Measurements from ENCODE around the gene TSSK3.

TSSK3 gene

DNA sequence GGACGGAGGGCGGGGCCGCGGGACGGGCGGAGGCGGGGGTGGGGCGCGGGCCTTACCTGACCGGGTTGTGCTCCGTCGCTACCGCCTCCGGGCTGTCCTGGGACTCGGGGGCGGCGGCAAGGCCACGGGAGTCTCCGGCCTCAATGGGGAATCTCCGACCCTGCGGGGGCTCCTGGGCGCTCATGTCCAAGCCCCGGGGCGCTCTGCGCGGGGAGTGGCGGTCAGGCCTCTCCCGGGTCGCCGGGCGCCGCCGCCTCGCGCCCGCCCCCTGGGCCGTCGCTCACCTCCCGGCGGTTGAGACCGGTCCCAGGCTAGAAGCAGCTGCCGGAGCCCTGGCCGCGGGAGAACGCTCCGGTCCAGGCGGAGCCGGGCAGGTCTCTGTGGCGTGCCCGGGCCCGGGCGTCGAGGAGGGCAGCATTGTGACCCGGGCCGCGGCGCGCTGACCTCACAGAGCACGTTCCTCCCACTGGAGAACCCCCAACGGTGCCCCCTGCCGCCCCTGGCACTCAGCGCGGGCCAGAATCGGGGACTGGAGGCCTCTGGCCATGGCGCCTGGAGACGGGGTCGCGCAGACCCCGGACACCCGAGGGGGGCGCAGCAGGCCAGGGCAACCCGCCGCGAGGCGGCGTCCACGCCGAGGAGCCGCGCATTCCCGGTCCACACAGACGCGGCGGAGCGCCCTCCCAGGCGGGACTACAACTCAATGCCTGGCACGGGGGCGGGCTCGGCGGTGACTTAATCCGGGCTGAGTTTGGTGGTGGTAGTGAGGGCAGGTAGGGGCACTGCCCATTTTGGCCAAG lies 465 bp upstream of the TSSK3 start:
- in situ Hi-C loops (cut with MboI; ENCODE audit: low sequenced_read_pairs): no loop called here

DNA sequence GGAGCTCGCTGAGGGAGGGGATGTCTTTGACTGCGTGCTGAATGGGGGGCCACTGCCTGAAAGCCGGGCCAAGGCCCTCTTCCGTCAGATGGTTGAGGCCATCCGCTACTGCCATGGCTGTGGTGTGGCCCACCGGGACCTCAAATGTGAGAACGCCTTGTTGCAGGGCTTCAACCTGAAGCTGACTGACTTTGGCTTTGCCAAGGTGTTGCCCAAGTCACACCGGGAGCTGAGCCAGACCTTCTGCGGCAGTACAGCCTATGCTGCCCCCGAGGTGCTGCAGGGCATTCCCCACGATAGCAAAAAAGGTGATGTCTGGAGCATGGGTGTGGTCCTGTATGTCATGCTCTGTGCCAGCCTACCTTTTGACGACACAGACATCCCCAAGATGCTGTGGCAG lies 1.4 kb downstream of the TSSK3 start:
- in situ Hi-C loops (cut with MboI; ENCODE audit: low sequenced_read_pairs): no loop called here

DNA sequence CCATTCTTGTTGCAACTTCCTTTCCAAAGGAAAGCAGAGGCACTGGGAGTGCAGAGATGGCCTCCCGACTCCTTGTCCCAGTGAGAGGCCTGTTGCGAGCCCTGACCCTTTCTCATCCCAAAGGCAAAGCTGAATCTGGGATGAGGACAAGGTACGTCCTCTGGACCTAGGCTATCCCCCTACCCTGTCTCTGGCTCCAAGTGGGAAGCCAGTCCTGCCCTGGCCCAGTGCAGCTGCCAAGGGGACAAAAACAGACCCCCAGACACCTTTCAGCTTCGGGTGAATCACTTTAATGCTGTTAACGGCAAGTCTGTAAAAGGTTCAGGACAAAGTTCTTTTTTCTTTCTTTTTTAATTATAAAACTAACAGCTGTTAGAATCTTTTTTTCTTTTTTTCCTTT lies 2.5 kb downstream of the TSSK3 start:
- in situ Hi-C loops (cut with MboI; ENCODE audit: low sequenced_read_pairs): no loop called here

DNA sequence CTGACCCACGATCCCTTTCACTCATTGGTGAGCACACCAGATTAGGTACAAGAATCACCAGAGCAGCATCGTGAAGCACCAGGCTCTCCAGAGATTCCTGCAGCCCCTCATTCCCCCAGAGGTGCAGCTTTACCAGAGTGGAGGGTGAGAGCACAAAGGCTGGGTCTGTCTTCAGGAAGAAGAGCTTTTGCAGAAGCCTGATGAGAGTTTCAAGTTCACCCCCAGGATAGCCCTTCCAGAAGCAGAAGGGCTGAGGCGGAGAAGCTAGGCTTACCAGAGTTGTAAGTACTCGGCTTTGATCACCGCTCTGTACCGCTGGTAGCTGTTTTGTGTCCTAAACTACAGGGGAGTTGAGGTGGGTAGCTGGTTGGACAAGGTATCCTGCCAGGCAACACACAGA lies 3.1 kb downstream of the TSSK3 start:
- in situ Hi-C loops (cut with MboI; ENCODE audit: low sequenced_read_pairs): no loop called here

DNA sequence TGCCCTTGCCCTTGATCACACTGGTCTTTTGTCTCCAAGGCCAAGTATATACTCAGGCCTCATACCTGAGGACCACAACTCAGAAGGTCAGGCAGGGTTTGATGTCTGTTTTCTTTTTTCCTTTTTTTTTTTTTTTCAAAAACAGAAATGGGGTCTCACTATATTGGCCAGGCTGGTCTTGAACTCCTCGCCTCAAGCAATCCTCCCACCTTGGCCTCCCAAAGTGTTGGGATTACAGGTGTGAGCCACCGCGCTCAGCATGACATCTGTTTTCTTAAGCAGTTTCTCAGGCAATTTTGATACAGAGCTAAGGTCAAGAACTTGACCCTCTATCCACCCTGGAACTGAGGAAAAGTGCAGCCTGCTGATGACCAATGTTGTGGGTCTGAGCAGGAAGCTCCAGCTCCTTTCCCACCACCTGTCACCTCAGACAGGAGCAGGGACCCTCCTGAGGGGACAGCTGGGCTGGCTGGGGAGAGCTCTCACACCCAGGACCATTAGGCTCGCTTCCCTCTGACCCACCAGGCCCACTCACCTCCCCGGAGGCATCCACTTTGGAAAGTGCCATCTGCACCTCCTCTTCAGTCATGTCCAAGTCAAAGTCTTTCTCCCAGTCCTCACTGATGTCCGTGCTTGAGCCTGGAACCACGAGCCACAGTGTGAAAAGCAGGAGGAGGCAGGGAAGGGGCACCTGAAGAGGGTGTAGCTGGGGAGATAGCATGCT lies 5.7 kb downstream of the TSSK3 start:
- in situ Hi-C loops (cut with MboI; ENCODE audit: low sequenced_read_pairs): no loop called here

DNA sequence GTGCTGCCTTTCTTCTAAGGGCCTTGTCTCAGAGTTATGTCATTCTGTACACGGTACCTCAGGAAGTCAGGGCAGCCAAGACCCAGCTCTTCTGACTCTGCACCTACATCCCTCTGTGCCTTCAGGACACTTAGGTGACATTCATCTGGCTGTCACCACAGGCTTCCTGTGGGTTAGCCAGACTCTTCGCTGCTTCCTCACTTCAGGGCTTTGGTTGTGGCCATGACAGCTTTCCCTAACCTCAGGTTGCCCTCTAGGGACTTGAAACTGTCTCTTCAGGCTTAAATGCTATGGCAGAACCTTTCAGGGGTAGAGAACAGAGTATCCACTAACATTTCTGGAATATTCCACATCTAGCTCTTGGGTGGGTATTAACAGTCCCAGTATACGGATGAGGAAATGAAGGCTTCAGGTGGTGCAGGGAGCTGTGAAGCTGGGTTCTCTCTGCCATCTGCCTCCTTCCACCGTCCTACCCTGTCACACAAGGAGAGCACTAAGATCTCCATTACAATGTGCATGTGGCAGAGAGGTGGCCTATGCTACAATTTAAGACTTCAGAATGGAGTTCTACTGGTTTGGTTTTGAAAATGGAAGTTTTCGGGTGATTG lies 9.9 kb downstream of the TSSK3 start:
- in situ Hi-C loops (cut with MboI; ENCODE audit: low sequenced_read_pairs): no loop called here

DNA sequence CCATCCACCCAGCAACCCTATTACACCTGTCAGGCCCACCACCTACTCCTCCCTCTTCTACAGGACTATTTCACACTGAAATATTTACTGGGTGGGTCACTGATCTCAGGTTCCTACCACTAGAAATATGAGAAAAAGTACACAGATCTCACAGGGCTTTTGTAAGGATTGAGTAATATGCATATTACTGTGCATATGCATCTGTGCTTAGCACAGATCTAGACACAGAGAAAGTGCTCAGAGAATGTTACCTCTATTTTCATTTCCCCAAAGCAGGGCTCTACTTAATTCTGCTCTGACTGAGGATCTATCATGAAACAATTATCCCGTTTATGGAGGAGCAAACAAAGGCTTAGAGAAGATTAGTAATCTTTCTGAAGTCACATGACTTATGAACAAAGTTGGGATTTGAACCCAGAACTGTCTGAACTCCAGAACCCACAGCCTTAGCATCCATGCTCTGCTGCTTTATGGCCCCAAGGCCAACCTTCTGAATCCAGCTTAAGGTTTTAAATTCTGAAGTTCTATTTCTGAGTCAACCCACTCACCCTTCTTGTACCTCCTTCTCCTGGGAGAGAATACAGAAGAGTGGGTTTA lies 11.8 kb downstream of the TSSK3 start:
- in situ Hi-C loops (cut with MboI; ENCODE audit: low sequenced_read_pairs): no loop called here

DNA sequence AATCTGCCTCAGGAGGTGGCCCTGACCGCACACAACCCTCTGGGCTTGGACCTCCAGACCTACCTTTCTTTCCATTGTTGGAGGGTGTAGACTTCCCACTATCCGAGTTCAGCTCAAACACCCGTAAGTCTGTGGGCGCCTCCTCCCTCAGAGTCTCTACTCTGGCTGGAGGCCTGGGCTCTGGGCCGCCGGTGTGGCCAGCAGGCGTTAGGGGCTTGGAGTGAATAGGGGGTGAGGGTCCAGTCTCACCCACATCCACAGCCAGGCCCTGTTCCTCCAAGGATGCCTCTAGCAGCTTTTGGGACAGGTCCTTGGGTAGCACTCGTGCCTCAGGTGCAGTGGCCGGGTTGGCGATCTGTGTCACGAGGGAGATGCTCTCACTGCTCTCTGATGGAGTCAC lies 13.9 kb downstream of the TSSK3 start:
- in situ Hi-C loops (cut with MboI; ENCODE audit: low sequenced_read_pairs): no loop called here

DNA sequence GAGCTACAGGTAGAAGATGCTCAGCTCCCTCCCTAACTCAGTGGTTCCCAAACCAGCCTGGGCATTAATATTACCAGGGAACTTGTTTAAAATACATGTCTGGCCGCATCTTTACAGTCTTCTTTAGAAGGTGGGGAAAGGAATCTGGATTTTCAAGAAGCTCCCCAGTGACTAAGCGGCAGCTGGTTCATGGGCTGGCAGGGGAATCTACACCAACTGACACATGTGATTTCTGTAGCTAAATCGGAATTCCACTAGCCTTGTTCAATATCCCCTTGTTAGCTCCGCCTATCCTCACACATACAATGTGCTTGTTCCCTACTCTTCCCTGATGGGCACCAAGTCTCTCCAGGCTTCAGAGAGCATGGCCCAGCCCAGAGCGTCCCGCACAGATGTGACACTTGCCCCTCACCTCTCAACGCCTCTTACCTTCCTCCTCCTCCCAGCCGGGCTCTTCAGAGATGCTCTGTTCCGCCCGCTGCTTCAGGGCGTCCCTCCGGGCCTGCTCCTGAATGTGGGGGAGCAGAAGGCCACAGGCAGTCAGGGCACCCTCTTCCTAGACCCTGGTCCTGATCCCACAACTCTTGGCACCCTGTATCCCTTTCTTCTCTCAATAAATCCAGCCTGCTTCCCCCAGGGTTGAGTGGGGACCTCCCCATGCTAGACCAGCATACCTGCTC lies 15.3 kb downstream of the TSSK3 start:
- in situ Hi-C loops (cut with MboI; ENCODE audit: low sequenced_read_pairs): no loop called here

DNA sequence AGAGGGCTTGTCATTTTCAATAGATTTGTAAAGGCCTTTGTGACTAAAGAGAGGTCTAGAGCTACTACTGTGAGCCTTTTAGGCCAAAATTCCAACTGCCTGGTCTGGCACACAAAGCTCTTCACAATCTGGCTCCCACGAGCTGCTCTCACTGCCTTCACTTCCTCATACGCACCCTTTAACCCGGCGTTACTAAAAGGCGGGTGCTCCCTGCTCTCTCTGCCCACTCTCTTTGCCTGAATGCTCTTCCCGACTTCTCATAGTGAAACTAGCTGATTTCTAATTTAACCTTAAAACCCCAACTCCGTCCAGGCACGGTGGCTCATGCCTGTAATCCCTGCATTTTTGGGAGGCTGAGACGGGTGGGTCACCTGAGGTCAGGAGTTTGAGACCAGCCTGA lies 17.7 kb downstream of the TSSK3 start:
- in situ Hi-C loops (cut with MboI; ENCODE audit: low sequenced_read_pairs): no loop called here

DNA sequence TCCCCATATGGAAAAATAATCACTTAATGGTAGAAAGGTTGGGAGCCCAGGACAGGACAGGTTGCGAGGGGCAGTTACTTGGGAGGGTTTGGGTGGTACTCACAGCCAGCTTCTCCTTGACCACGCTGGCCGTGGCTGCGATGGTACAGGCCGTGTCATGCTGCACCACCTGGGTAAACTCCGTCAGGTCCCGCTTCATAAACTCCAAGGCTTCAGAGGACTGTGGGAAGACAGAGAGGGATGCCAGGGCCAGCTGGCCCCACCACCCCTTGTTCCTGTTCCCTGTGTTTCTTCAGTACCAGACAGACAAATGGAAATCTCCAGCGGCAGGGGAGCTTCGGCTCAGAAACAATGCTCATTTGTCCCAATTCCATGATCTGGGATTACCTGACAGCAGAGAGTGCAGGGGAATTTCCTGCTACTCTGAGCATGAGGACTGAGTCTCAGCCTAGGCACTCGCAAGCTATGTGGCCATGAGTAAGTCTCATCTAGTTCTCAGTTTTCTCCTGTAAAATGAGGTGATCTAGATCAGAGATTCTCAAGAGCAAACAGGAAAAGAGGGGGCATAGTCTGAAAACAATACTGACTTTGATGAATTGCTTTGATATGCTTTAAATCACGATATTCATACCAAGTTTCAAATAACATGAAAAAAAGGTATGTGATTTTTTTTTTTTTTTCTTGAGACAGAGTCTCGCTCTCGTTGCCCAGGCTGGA lies 24.5 kb downstream of the TSSK3 start:
- in situ Hi-C loops (cut with MboI; ENCODE audit: low sequenced_read_pairs): no loop called here

DNA sequence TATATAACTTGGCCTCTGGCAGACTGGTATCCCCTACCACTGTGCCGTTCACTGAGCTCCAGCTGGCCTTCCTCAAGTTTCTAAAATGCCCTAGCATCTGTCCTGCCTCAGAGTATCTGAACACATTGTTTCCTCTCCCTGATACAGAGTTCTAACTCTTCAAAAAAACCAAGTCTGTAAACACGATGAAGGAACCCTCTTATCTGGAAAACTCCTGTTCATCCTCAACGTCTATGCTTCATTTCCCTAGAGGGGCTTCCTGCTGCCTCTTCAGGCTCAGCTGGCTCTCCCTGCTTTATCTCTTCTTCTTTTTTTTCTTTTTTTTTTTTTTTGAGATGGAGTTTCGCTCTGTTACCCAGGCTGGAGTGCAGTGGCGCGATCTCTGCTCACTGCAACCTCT lies 26.3 kb downstream of the TSSK3 start:
- in situ Hi-C loops (cut with MboI; ENCODE audit: low sequenced_read_pairs): no loop called here

DNA sequence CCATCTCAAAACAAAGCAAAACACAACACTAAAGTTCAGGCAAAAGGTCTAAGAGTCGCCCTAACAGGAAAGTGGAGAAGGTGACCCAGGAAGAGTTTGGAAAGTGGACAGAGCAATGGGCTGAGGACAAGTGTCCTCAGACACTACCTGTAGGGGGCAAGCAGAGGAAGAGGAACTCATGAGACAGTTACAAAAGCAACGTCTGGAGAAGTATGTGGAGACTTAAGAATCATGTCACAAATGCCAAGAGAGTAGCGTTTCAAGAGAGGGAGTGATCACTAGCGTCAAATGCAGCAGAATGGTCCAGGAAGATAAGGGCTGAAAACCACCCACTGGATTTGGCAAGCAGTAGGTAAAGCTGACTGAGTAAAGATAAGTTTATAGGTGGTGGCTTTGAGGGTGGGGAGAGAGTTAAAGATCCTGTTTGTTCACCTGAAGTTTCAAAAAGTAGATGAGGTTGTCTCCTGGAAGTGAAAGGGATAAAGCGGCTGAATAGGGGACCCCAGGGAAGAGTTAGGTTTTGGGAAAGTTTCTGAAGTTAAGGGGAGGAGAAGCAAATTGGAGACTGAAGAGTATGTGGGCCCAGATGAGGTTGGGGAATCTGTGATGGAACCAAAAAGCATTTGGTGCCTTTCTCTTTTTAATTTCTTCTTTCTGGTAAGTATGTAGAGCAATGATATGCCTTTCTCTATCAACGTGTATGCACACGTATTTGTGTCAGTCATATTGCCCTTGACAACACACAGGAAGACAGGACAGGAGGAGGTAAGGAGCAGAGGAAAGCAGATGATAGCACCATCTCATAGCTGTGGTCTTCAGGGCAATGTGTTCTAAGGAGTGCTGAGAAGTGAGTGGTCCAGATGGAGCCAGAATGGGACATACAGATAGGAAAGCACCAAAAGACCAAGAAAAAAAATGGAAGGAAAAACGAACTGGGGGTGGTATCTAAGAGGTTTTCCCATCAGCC lies 28.8 kb downstream of the TSSK3 start:
- in situ Hi-C loops (cut with MboI; ENCODE audit: low sequenced_read_pairs): no loop called here

DNA sequence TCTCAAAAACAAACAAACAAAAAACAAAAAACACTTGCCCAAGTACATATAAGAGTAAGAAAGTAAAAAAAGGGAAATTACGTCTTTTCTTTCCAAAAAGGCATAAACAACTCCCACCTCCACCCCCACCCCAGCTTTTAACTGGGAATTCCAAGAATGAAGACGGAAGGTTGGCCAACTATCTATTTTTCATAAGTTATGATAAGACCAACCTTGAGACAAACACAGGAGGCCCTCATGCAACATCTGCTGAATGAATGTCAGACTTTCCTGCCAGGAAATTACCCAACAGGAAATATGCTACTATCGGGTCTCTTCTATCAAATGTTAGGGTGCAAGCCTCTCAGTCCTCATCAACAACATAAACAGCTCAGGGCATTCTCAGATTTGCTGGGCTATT lies 30.0 kb downstream of the TSSK3 start:
- in situ Hi-C loops (cut with MboI; ENCODE audit: low sequenced_read_pairs): no loop called here

DNA sequence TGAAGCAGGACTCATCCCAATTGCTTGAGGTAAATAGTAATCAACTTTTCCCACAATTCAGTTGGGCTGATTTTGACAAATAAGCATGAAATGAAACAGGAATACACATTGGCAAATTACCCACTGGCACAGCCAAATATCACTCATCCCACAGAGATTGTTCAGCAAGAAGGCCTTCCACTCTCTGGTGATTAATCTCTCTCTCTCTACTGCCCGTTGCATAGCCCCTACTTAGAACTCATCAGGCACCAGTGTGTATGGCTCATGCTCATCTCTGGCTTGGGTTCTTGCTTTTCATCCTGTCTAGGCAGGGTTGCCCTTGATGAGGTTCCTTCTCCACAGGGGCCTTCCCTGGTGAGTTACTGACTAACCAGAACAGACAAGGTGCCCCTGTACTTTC lies 30.8 kb downstream of the TSSK3 start:
- in situ Hi-C loops (cut with MboI; ENCODE audit: low sequenced_read_pairs): no loop called here

DNA sequence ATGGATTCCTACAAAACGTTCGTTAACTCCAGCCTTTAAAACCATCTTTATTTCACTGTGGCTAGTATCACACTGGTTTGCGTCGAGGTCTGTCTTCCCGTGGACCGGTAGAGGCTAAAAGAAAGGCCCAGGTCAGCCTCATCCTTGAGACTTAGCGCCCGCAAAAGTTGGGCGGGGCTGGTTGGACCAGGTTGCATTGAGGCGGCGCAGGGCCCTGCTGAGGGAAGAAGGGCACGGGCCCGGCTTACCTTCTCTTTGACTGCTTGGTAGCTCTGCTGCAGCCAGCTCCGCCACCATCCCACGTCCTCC lies 31.4 kb downstream of the TSSK3 start:
- in situ Hi-C loops (cut with MboI; ENCODE audit: low sequenced_read_pairs): no loop called here

DNA sequence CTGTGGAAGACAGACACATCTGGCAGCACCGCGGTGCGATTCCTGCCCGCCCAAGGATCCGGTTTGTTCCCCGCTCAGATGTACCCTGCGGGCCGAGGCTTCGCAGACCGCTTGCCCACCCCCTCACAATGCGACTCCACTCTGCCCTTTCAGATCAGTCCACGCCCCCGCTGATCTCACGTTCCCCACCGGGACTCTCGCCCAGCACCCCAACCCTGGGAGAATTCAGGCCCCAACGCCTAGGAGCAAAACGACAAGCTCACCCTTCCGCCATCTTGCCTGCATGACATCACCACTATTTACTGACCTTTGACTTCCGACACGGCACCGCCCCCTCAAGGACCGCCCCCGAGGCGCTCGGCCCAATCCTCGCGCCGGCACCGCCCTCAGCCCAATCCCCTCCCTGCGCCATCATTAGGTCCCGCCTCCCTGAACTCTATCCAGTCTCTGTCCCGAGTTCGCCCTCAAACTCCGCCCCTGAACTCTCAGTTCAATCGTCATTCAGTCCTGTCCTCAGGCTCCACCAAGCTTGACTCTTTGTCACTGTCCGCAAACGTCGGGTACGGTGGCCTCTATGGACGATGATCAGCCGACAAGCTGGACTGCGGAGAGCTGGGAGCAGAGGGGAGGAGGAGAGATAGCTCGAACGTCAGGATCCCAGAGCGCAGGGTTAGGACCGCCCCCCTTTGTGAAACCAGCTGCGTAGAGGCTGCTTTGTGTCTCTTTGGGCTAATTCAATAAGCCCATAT lies 32.0 kb downstream of the TSSK3 start, which contains the start of gene BSDC1:
BSDC1 (minus strand) TSS at position 301 of the 749 bp plus-strand sequence; CDS start at position 274, 27 bp downstream.
- in situ Hi-C loops (cut with MboI; ENCODE audit: low sequenced_read_pairs): no loop called here

DNA sequence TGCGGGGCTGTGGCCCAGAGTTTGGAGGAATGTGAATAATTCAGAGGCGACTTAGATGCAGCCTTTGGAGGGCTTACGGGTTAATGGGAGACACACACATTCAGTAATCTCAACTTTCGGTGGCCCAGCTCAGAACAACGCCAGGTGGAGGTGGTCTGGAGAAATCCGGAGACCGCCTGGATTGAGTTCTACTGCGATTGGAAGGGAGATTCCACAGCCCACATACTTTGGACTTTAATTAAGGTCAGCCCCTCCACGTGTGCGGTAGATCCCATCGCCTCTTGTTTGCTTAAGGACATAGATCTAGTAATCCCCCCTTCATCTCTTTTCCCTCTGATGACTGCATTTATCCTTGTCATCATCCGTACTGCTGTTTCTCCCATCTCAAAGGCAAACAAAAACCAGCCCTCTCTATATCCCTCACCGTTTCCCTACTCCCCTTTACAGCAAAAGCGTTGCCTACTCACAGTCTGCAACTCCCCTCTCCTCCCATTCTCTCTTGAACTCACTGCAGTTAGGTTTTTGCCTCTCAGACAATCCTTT lies 32.6 kb downstream of the TSSK3 start:
- in situ Hi-C loops (cut with MboI; ENCODE audit: low sequenced_read_pairs): no loop called here
